Activated T-helper 2 cell treated with anti-CD3 and anti-CD28 coated beads, Interferon-gamma antibody, Interleukin-2, Interleukin-4, amounts not matched to agents 10 μg/mL and 5 μg/mL and 100 μg/mL, durations not matched to agents 14 hours and 24 hours and 36 hours (primary cell): ENCODE results near the gene PPFIA2. TPM values are rescaled to one million over a fixed set of nuclear protein-coding genes. Genes with fewer than 3 reads are reported as not detected.

Experiments used
- DNase-seq: peaks from one replicate; pipeline ENCODE4 v3.0.0; 2021; ENCODE audit warnings: low spot score
- H3K27ac Mint-ChIP-seq: one replicate; pipeline ENCODE4 v1.8.0; 2021; ENCODE audit warnings: mixed read lengths
- H3K27me3 Mint-ChIP-seq: one replicate; pipeline ENCODE4 v1.8.0; 2021; ENCODE audit warnings: low read depth, mixed read lengths
- H3K36me3 Mint-ChIP-seq: one replicate; pipeline ENCODE4 v1.8.0; 2021; ENCODE audit warnings: low read depth, mixed read lengths
- H3K4me1 Mint-ChIP-seq: one replicate; pipeline ENCODE4 v1.8.0; 2021; ENCODE audit warnings: low read depth, mixed read lengths
- H3K4me3 Mint-ChIP-seq: one replicate; pipeline ENCODE4 v1.8.0; 2021; ENCODE audit warnings: low read depth, mild to moderate bottlenecking, moderate library complexity, mixed read lengths
- H3K9me3 Mint-ChIP-seq: one replicate; pipeline ENCODE4 v1.8.0; 2021; ENCODE audit warnings: mixed read lengths
- intact Hi-C: fragments of 100-400 bp; cut with micrococcal nuclease; formaldehyde crosslinking; loops from one replicate; pipeline ENCODE4 v1.15.1; 2023
- total RNA-seq: library from RNA; stranded (reverse); gene quantifications from 2 replicates; pipeline ENCODE4 v1.2.3, GENCODE V29; 2022

PPFIA2 gene
- total RNA-seq, 1 donor from 2014 or later, result not detected

- no peak overlapping the region for H3K27ac Mint-ChIP-seq
- intact Hi-C loops, result no loop called here
- no peaks in the 10 kb centered on the region for H3K9me3 Mint-ChIP-seq
- H3K27me3 Mint-ChIP-seq, result no peaks in the 10 kb centered on the region
- H3K4me1 Mint-ChIP-seq, result no peaks in the 10 kb centered on the region
- no peak for DNase-seq
- H3K4me3 Mint-ChIP-seq, result no peak overlapping the region
- no peaks in the 10 kb centered on the region for H3K36me3 Mint-ChIP-seq
Observed at GRCh38 chr12:81441629-81442028, 317.5 kb downstream of the PPFIA2 start.

GRCh38 chr12:81440001-81440400 lies 319.1 kb downstream of the PPFIA2 start:
- Mint-ChIP-seq H3K27ac (no peak overlapping the region), H3K4me1 (no peaks in the 10 kb centered on the region), H3K9me3 (no peaks in the 10 kb centered on the region), H3K36me3 (no peaks in the 10 kb centered on the region), H3K4me3 (no peak overlapping the region), H3K27me3 (no peaks in the 10 kb centered on the region)
- DNase-seq, result no peak
- intact Hi-C loops, result no loop called here

- intact Hi-C loops, result no loop called here
- no peak overlapping the region for H3K27ac Mint-ChIP-seq
- H3K4me1 Mint-ChIP-seq, result no peaks in the 10 kb centered on the region
- H3K27me3 Mint-ChIP-seq, result no peaks in the 10 kb centered on the region
- no peak for DNase-seq
- no peak overlapping the region for H3K4me3 Mint-ChIP-seq
- no peaks in the 10 kb centered on the region for H3K36me3 Mint-ChIP-seq
- no peaks in the 10 kb centered on the region for H3K9me3 Mint-ChIP-seq
Observed at GRCh38 chr12:81439344-81439743, 319.8 kb downstream of the PPFIA2 start.

GRCh38 chr12:81417056-81417455 lies 342.1 kb downstream of the PPFIA2 start:
- Mint-ChIP-seq H3K4me1 (no peaks in the 10 kb centered on the region), H3K9me3 (peaks cover under 1% of the 10 kb centered on the region), H3K27ac (no peak overlapping the region), H3K27me3 (no peaks in the 10 kb centered on the region), H3K4me3 (no peak overlapping the region), H3K36me3 (no peaks in the 10 kb centered on the region)
- intact Hi-C loops, result no loop called here
- DNase-seq, result no peak

- Mint-ChIP-seq H3K9me3 (no peaks in the 10 kb centered on the region), H3K4me3 (no peak overlapping the region), H3K27ac (no peak overlapping the region), H3K27me3 (no peaks in the 10 kb centered on the region), H3K4me1 (no peaks in the 10 kb centered on the region), H3K36me3 (no peaks in the 10 kb centered on the region)
- intact Hi-C loops, result no loop called here
- no peak for DNase-seq
Observed at GRCh38 chr12:81416571-81416970, 342.6 kb downstream of the PPFIA2 start.

- Mint-ChIP-seq H3K9me3 (no peaks in the 10 kb centered on the region), H3K36me3 (no peaks in the 10 kb centered on the region)
- intact Hi-C loops, result no loop called here
Observed at GRCh38 chr12:81414441-81414840, 344.7 kb downstream of the PPFIA2 start.

GRCh38 chr12:81412940-81413339 lies 346.2 kb downstream of the PPFIA2 start:
- H3K27me3 Mint-ChIP-seq, result no peaks in the 10 kb centered on the region
- H3K36me3 Mint-ChIP-seq, result no peaks in the 10 kb centered on the region
- H3K4me1 Mint-ChIP-seq, result no peaks in the 10 kb centered on the region
- no peak for DNase-seq
- H3K27ac Mint-ChIP-seq, result no peak overlapping the region
- H3K9me3 Mint-ChIP-seq, result no peaks in the 10 kb centered on the region
- intact Hi-C loops, result no loop called here
- H3K4me3 Mint-ChIP-seq, result no peak overlapping the region

More at GRCh38 chr12:81414441-81414840, 344.7 kb downstream of the PPFIA2 start:
- no peaks in the 10 kb centered on the region for H3K27me3 Mint-ChIP-seq
- no peak overlapping the region for H3K4me3 Mint-ChIP-seq
- no peak for DNase-seq
- H3K4me1 Mint-ChIP-seq, result no peaks in the 10 kb centered on the region
- H3K27ac Mint-ChIP-seq, result no peak overlapping the region

- intact Hi-C loops, result no loop called here
- DNase-seq, result no peak
- H3K36me3 Mint-ChIP-seq, result no peaks in the 10 kb centered on the region
- no peak overlapping the region for H3K27ac Mint-ChIP-seq
- H3K27me3 Mint-ChIP-seq, result no peaks in the 10 kb centered on the region
- H3K4me1 Mint-ChIP-seq, result no peaks in the 10 kb centered on the region
- no peak overlapping the region for H3K4me3 Mint-ChIP-seq
- no peaks in the 10 kb centered on the region for H3K9me3 Mint-ChIP-seq
Observed at GRCh38 chr12:81403348-81403747, 355.8 kb downstream of the PPFIA2 start.

- no peak for DNase-seq
- no peaks in the 10 kb centered on the region for H3K9me3 Mint-ChIP-seq
- no peak overlapping the region for H3K4me3 Mint-ChIP-seq
- H3K27ac Mint-ChIP-seq, result no peak overlapping the region
- H3K36me3 Mint-ChIP-seq, result no peaks in the 10 kb centered on the region
- intact Hi-C loops, result no loop called here
- no peaks in the 10 kb centered on the region for H3K4me1 Mint-ChIP-seq
- no peaks in the 10 kb centered on the region for H3K27me3 Mint-ChIP-seq
Observed at GRCh38 chr12:81401241-81401640, 357.9 kb downstream of the PPFIA2 start.

- no peaks in the 10 kb centered on the region for H3K9me3 Mint-ChIP-seq
- intact Hi-C loops, result no loop called here
- H3K4me3 Mint-ChIP-seq, result no peak overlapping the region
- no peak overlapping the region for H3K27ac Mint-ChIP-seq
- H3K36me3 Mint-ChIP-seq, result no peaks in the 10 kb centered on the region
- H3K4me1 Mint-ChIP-seq, result no peaks in the 10 kb centered on the region
- DNase-seq, result no peak
- H3K27me3 Mint-ChIP-seq, result no peaks in the 10 kb centered on the region
Observed at GRCh38 chr12:81400024-81400423, 359.1 kb downstream of the PPFIA2 start.

GRCh38 chr12:81395431-81395830 lies 363.7 kb downstream of the PPFIA2 start:
- Mint-ChIP-seq H3K4me3 (no peak overlapping the region), H3K36me3 (no peaks in the 10 kb centered on the region), H3K27me3 (no peaks in the 10 kb centered on the region), H3K27ac (no peak overlapping the region), H3K9me3 (no peaks in the 10 kb centered on the region), H3K4me1 (no peaks in the 10 kb centered on the region)
- no peak for DNase-seq
- intact Hi-C loops, result no loop called here

- no peak for DNase-seq
- no peaks in the 10 kb centered on the region for H3K36me3 Mint-ChIP-seq
- intact Hi-C loops, result no loop called here
- H3K27ac Mint-ChIP-seq, result no peak overlapping the region
- H3K27me3 Mint-ChIP-seq, result no peaks in the 10 kb centered on the region
- no peak overlapping the region for H3K4me3 Mint-ChIP-seq
- H3K9me3 Mint-ChIP-seq, result no peaks in the 10 kb centered on the region
- H3K4me1 Mint-ChIP-seq, result no peaks in the 10 kb centered on the region
Observed at GRCh38 chr12:81389550-81390099, 369.5 kb downstream of the PPFIA2 start.

- Mint-ChIP-seq H3K4me3 (no peak overlapping the region), H3K27ac (no peak overlapping the region), H3K36me3 (no peaks in the 10 kb centered on the region), H3K9me3 (no peaks in the 10 kb centered on the region), H3K4me1 (no peaks in the 10 kb centered on the region), H3K27me3 (no peaks in the 10 kb centered on the region)
- intact Hi-C loops, result no loop called here
- DNase-seq, result no peak
Observed at GRCh38 chr12:81386101-81386500, 373.0 kb downstream of the PPFIA2 start.

GRCh38 chr12:81381951-81382350 lies 377.2 kb downstream of the PPFIA2 start:
- Mint-ChIP-seq H3K9me3 (peaks cover 4% of the 10 kb centered on the region), H3K36me3 (no peaks in the 10 kb centered on the region), H3K4me1 (no peaks in the 10 kb centered on the region), H3K27me3 (no peaks in the 10 kb centered on the region), H3K4me3 (no peak overlapping the region), H3K27ac (no peak overlapping the region)
- no peak for DNase-seq
- intact Hi-C loops, result no loop called here
